ENCODE data around the gene TMEM38A.
"Not testable (repeated sequence)": the region's sequence is repeated elsewhere in the genome, so short reads cannot be mapped to it uniquely, and the experiment has no call there.

TMEM38A gene

GRCh38 chr19:16677055-16677454 is 16.1 kb downstream of the TMEM38A start:
- no peak for DNase-seq (ENCODE audit: low read depth in 2 of 2)

- DNase-seq (ENCODE audit: low read depth in 2 of 2), result no peak
Measured at GRCh38 chr19:16678498-16678897, 17.6 kb downstream of the TMEM38A start.

GRCh38 chr19:16679811-16680210 is 18.9 kb downstream of the TMEM38A start:
- DNase-seq (ENCODE audit: low read depth in 2 of 2), result no peak

GRCh38 chr19:16682539-16682938 is 21.6 kb downstream of the TMEM38A start:
- DNase-seq (ENCODE audit: low read depth in 2 of 2), result no peak

- DNase-seq (ENCODE audit: low read depth in 2 of 2), result no peak
Measured at GRCh38 chr19:16684216-16684615, 23.3 kb downstream of the TMEM38A start.

GRCh38 chr19:16688084-16688483 is 27.1 kb downstream of the TMEM38A start:
- DNase-seq (ENCODE audit: low read depth in 2 of 2), result no peak

- DNase-seq (ENCODE audit: low read depth in 2 of 2), result no peak
Measured at GRCh38 chr19:16698914-16699313, 38.0 kb downstream of the TMEM38A start.

- no peak for DNase-seq (ENCODE audit: low read depth in 2 of 2)
Measured at GRCh38 chr19:16702123-16702522, 41.2 kb downstream of the TMEM38A start.

- DNase-seq (ENCODE audit: low read depth in 2 of 2), result no peak
Measured at GRCh38 chr19:16703677-16704076, 42.7 kb downstream of the TMEM38A start.

GRCh38 chr19:16710870-16711269 is 49.9 kb downstream of the TMEM38A start:
- not testable (repeated sequence) for DNase-seq (ENCODE audit: low read depth in 2 of 2)

GRCh38 chr19:16712295-16712694 is 51.4 kb downstream of the TMEM38A start:
- DNase-seq (ENCODE audit: low read depth in 2 of 2), result not testable (repeated sequence)

- no peak for DNase-seq (ENCODE audit: low read depth in 2 of 2)
Measured at GRCh38 chr19:16714702-16715287, 53.9 kb downstream of the TMEM38A start.

GRCh38 chr19:16715611-16716010 is 54.7 kb downstream of the TMEM38A start:
- no peak for DNase-seq (ENCODE audit: low read depth in 2 of 2)

GRCh38 chr19:16721051-16721450 is 60.1 kb downstream of the TMEM38A start:
- DNase-seq (ENCODE audit: low read depth in 2 of 2), result no peak

- DNase-seq (ENCODE audit: low read depth in 2 of 2), result no peak
Measured at GRCh38 chr19:16722591-16722990, 61.7 kb downstream of the TMEM38A start.

GRCh38 chr19:16726916-16727315 is 66.0 kb downstream of the TMEM38A start:
- DNase-seq (ENCODE audit: low read depth in 2 of 2), result no peak

GRCh38 chr19:16735650-16736266 is 74.8 kb downstream of the TMEM38A start:
- DNase-seq (ENCODE audit: low read depth in 2 of 2), result not testable (repeated sequence)

GRCh38 chr19:16736709-16737108 is 75.8 kb downstream of the TMEM38A start:
- DNase-seq (ENCODE audit: low read depth in 2 of 2), result no peak

GRCh38 chr19:16737911-16738310 is 77.0 kb downstream of the TMEM38A start:
- no peak for DNase-seq (ENCODE audit: low read depth in 2 of 2)

GRCh38 chr19:16739546-16739945 is 78.6 kb downstream of the TMEM38A start:
- DNase-seq (ENCODE audit: low read depth in 2 of 2), result no peak
